ENCODE measurements around the gene PRUNE1.

PRUNE1 gene

DNA sequence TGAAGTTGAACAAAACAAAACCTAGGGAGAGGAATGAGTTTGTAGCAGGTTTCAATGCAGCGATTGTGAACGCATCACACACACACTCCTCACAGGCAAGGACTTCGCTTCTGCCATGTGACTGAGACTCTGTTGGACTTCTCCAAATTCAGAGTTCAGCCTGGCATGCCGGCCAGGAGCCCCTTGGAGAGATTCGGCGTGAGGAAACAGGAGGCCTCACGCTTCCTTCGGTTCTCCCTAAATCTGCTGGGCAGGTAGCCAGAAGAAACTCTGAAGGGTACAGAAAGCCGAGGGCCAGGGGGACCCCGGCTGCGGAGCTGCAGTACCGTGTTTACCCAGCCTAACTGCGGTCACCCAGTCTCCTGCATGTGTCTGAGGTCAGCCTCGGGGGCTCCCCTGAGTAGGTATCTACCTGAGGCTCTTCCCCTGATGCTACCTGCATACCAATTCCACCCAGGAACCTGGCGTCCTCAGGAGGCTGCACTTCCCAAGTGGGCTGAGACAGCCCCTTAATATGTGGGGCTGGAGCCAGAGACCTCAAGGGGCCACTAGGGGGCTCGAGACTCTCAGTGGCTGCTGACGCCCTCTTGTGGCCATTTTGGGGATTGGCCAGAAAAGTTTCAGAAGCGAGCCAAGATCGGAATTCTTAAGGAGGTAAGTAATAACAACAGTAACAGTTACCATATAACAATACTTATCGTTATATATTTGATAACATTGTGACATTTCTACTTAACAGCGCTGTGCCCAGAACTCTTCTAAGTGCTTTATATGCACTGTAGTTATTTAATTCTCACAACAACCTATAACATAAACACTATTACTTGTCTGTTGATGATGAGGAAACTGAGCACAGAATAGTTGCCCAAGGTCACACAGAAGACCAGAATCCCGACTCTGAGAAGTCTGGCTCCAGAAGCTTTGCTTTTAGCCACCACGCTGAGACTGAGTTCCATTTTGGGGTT lies 28.9 kb upstream of the PRUNE1 start:
- TF ChIP-seq, protein P1, sequence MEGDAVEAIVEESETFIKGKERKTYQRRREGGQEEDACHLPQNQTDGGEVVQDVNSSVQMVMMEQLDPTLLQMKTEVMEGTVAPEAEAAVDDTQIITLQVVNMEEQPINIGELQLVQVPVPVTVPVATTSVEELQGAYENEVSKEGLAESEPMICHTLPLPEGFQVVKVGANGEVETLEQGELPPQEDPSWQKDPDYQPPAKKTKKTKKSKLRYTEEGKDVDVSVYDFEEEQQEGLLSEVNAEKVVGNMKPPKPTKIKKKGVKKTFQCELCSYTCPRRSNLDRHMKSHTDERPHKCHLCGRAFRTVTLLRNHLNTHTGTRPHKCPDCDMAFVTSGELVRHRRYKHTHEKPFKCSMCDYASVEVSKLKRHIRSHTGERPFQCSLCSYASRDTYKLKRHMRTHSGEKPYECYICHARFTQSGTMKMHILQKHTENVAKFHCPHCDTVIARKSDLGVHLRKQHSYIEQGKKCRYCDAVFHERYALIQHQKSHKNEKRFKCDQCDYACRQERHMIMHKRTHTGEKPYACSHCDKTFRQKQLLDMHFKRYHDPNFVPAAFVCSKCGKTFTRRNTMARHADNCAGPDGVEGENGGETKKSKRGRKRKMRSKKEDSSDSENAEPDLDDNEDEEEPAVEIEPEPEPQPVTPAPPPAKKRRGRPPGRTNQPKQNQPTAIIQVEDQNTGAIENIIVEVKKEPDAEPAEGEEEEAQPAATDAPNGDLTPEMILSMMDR (conservative IDR thresholded peaks at IDR 0.05; ENCODE audit: low read length), result peak; percentile 100
- peak; percentile 86 for DNase-seq (ENCODE audit: low read depth)
- no peak overlapping the region for H3K4me3 ChIP-seq (ENCODE audit: low read length)

DNA sequence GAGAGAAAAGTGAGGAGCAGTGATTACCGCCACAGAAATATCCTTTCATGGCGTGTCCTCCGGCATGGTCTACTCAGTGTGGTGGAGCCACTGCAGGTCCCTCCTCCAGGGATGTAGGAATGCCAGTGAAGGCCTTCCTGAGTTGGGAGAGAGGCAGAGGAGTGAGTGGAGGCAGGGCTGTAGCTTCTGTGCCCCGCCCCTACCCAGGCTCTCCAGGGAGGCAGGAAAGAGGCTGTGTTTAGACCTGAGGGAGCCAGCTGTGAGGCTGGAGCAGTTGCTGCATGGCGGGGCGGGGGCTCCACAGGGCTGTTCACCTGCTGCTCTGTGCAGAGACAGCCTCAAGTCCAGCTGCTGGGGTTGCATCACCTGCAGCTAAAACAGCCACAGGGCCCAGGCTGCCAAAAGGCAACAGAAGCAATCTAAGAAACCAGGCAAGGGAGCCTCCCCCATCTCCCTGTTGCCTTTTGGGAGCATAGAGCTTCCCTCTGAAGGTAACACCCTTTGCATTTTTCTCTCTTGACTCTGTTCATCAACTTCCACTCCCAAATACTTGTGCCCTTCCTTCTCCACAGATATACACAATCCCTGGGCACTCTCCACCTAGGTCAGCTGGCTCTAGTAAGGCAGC lies 27.0 kb upstream of the PRUNE1 start:
- TF ChIP-seq, protein P1 (conservative IDR thresholded peaks at IDR 0.05; ENCODE audit: low read length), result no peak
- DNase-seq (ENCODE audit: low read depth), result peak; percentile 21
- H3K4me3 ChIP-seq (ENCODE audit: low read length), result no peak overlapping the region

DNA sequence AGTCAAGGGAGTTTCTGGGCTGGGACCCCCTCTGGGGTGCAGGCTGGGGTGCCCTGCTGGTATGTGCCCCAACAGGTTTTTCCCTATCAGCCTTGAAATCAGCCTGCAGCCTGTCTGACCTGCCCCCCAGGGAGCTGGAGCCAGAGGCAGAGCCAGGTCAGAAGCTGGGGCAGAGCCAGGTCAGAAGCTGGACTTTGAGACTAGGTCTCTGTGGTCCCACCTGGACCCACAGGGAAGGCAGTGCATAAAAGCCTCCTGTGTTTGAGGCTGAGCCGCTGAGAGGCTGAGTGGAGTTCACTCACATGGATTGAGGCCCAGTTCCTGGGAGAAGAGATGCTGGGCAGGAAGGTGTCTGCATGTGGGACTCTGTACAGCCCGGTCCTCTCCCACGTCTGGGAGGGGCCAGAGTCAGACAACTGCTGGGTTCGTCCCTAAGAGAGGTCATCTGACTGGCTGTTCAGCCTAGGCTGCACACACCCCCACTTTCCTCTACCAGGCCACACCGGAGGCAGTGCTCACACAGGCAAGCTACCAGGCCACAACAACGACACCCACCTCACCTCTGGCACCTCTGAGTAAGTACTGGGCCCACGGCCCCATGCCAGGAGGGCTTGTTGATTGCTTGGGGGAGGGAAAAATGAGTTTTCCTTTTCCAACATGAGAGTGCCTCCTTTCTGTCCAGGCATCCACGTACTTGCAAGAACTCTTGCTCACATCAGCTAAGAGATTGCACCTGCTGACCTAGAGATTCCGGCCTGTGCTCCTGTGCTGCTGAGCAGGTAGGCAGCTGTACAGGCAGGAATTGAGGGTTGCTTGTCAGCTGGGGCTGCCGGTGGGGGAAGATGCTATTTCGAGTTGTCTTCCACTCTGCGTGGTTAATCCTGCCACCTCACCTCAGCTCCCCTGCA lies 26.2 kb upstream of the PRUNE1 start, which contains the start of gene ANXA9:
TSS of gene ANXA9 (plus strand) at position 488 of the 908 bp plus-strand sequence. CDS start 814 bp downstream, outside the sequence.
- TF ChIP-seq, protein P1 (conservative IDR thresholded peaks at IDR 0.05; ENCODE audit: low read length), result no peak
- H3K4me3 ChIP-seq (ENCODE audit: low read length), result no peak within 1 kb of the TSS
- no peak for DNase-seq (ENCODE audit: low read depth)

DNA sequence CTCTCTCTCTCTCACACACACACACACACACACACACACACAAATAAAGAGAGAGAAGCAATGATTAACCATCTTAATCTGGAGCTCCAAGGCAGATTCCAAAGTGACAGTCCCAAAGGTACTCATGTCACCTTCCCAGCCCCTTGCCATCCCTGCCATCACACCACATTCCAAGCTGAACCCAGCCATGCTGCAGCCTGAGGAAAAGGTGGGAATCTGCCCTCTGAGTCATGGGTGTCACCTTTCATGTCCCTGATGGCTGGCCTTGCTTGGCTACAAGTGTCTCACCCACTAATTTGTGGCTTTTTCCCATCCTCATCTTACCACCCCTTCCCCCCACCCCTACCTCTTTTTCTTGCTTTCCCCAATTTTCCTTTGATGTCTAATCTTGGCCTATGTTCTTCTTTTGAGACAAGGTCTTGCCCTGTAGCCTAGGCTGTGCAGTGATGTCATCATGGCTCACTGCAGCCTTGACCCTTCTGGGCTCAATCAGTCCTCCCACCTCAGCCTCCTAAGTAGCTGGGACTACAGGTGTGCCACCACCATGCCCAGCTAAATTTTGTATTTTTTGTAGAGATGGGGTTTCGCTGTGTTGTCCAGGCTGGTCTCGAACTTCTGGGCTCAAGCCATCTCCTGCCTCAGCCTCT lies 22.9 kb upstream of the PRUNE1 start:
- TF ChIP-seq, protein P1 (conservative IDR thresholded peaks at IDR 0.05; ENCODE audit: low read length), result no peak
- DNase-seq (ENCODE audit: low read depth), result no peak
- no peak overlapping the region for H3K4me3 ChIP-seq (ENCODE audit: low read length)

- no peak overlapping the region for H3K4me3 ChIP-seq (ENCODE audit: low read length)
- DNase-seq (ENCODE audit: low read depth), result no peak
- TF ChIP-seq, protein P1 (conservative IDR thresholded peaks at IDR 0.05; ENCODE audit: low read length), result no peak
Observed at GRCh38 chr1:150987924-150988323, 20.3 kb upstream of the PRUNE1 start.

- H3K4me3 ChIP-seq (ENCODE audit: low read length), result no peak overlapping the region
- TF ChIP-seq, protein P1 (conservative IDR thresholded peaks at IDR 0.05; ENCODE audit: low read length), result no peak
Observed at GRCh38 chr1:150992626-150993025, 15.6 kb upstream of the PRUNE1 start.

More at GRCh38 chr1:150992626-150993025, 15.6 kb upstream of the PRUNE1 start:
- no peak for DNase-seq (ENCODE audit: low read depth)

Data from AG10803 (cell line).